Middle frontal gyrus (tissue), 1 donor: Measurements from ENCODE around the gene MYF6.
"Not testable (repeated sequence)": the region's sequence is repeated elsewhere in the genome, so short reads cannot be mapped to it uniquely, and the experiment has no call there.

Experiments
- DNase-seq: peaks from one replicate; pipeline ENCODE4 v3.0.0-alpha.2; 2015; ENCODE audit warnings: low spot score; ENCODE audit errors: extremely low spot score

Gene MYF6

GRCh38 chr12:80707126-80707829, at the start of gene MYF6:
TSS of gene MYF6 (plus strand) at chr12:80707634. CDS start at chr12:80707720, 86 bp downstream.
- DNase-seq = no peak

- DNase-seq = no peak
Observed at GRCh38 chr12:80659512-80660063, 47.8 kb upstream of the MYF6 start.

GRCh38 chr12:80662586-80662985, 44.8 kb upstream of the MYF6 start:
- DNase-seq = no peak

GRCh38 chr12:80670214-80670613, 37.2 kb upstream of the MYF6 start:
- no peak for DNase-seq

- DNase-seq = not testable (repeated sequence)
Observed at GRCh38 chr12:80676042-80676636, 31.3 kb upstream of the MYF6 start.

GRCh38 chr12:80676856-80677255, 30.6 kb upstream of the MYF6 start:
- DNase-seq = no peak

GRCh38 chr12:80677994-80678393, 29.4 kb upstream of the MYF6 start:
- DNase-seq = no peak

GRCh38 chr12:80679346-80680131, 27.9 kb upstream of the MYF6 start:
- DNase-seq = no peak

GRCh38 chr12:80681287-80681686, 26.1 kb upstream of the MYF6 start:
- DNase-seq = no peak

- DNase-seq = no peak
Observed at GRCh38 chr12:80681786-80682185, 25.6 kb upstream of the MYF6 start.

GRCh38 chr12:80684077-80684495, 23.3 kb upstream of the MYF6 start:
- DNase-seq = no peak

GRCh38 chr12:80690090-80690489, 17.3 kb upstream of the MYF6 start:
- no peak for DNase-seq

- DNase-seq = no peak
Observed at GRCh38 chr12:80690513-80690912, 16.9 kb upstream of the MYF6 start.

GRCh38 chr12:80692114-80692513, 15.3 kb upstream of the MYF6 start:
- no peak for DNase-seq

- DNase-seq = no peak
Observed at GRCh38 chr12:80697270-80697887, 10.1 kb upstream of the MYF6 start.

GRCh38 chr12:80698256-80698655, 9.2 kb upstream of the MYF6 start:
- DNase-seq = no peak

GRCh38 chr12:80698847-80699542, 8.4 kb upstream of the MYF6 start:
- DNase-seq = no peak

- DNase-seq = no peak
Observed at GRCh38 chr12:80700327-80700726, 7.1 kb upstream of the MYF6 start.

GRCh38 chr12:80701388-80701787, 6.0 kb upstream of the MYF6 start:
- no peak for DNase-seq

- no peak for DNase-seq
Observed at GRCh38 chr12:80702889-80703805, 4.3 kb upstream of the MYF6 start.
